Mammary microvascular endothelial cell (primary cell): Measurements from ENCODE around the gene TTC38. TPM values are rescaled to one million over a fixed set of nuclear protein-coding genes. Genes with fewer than 3 reads are reported as not detected.

ENCODE experiments used
- total RNA-seq: library from RNA; depleted of rRNA; stranded (reverse); fragments of >200 nt; gene quantifications from 2 replicates; pipeline ENCODE4 v1.2.3, GENCODE V29; 2015

TTC38 gene
- 27.3 and 41.7 TPM in 2 replicates for total RNA-seq

GRCh38 chr22:46267431-46268279 is at the start of gene TTC38:
TTC38 (plus strand) TSS chr22:46268008; CDS start chr22:46268040, 32 bp downstream.

GRCh38 chr22:46250035-46250782 is 17.6 kb upstream of the TTC38 start, which contains the start of gene CDPF1:
CDPF1 (minus strand) TSS chr22:46250293; CDS start chr22:46248284, 2,009 bp downstream.

GRCh38 chr22:46263216-46263590 is 4.6 kb upstream of the TTC38 start, which contains the start of gene PKDREJ:
PKDREJ (minus strand) TSS chr22:46263343; CDS start chr22:46263322, 21 bp downstream.

GRCh38 chr22:46296257-46297150 is 28.7 kb downstream of the TTC38 start, which contains the start of gene GTSE1:
GTSE1 (plus strand) TSS chr22:46296870; CDS start chr22:46297401, 531 bp downstream.

GRCh38 chr22:46335201-46336118 is 67.7 kb downstream of the TTC38 start, which contains the start of gene TRMU:
TRMU (plus strand) TSS chr22:46335714; CDS start chr22:46335765, 51 bp downstream.

Other genes starting within 250 kb of the TTC38 start
- gene PPARA, start 117.5 kb upstream of the TTC38 start, total RNA-seq: 2.9 and 7.0 TPM in 2 replicates
- 18.0 and 20.4 TPM in 2 replicates for gene CDPF1, start 17.7 kb upstream of the TTC38 start, total RNA-seq
- 0.05 TPM in 1 of 2 replicates, not detected in the other for gene PKDREJ, start 4.7 kb upstream of the TTC38 start, total RNA-seq
- gene GTSE1, start 28.9 kb downstream of the TTC38 start, total RNA-seq: 19.7 and 21.9 TPM in 2 replicates
- gene TRMU, start 67.7 kb downstream of the TTC38 start, total RNA-seq: 34.9 and 36.1 TPM in 2 replicates